ENCODE data around the gene IGLL5. TPM values are rescaled to one million over a fixed set of nuclear protein-coding genes. Genes with fewer than 3 reads are reported as not detected.

IGLL5 gene
- total and polyA plus RNA-seq, 9 of the 15 experiments (the other 6 are each of a cell fraction or from before 2014, with no cell fraction given), result not detected

GRCh38 chr22:22856885-22857606, 30.6 kb upstream of the IGLL5 start:
- Histone ChIP-seq H3K36me3 (ENCODE audit: control insufficient read depth, insufficient read depth, low read length) (no peaks in the 10 kb centered on the region), H3K4me3 (no peak overlapping the region), H4K20me1 (replicated peaks; ENCODE audit: control insufficient read depth, insufficient read depth, low read length) (peaks cover 21% of the 10 kb centered on the region), H3K4me2 (ENCODE audit: insufficient read depth, low read length) (no peak overlapping the region), H3K27me3 (ENCODE audit: control insufficient read depth in 2 of 2, insufficient read depth in 2 of 2, low read length in 2 of 2) (peaks cover 22 to 30% of the 10 kb centered on the region in 2 experiments), H3K4me1 (replicated peaks in 1 of 2; ENCODE audit: control insufficient read depth in 2 of 2, insufficient read depth in 2 of 2, low read length in 2 of 2) (no peaks in the 10 kb centered on the region), H3K79me2 (ENCODE audit: control insufficient read depth, insufficient read depth, low read length) (no peaks in the 10 kb centered on the region), H3K9ac (ENCODE audit: insufficient read depth in 1 of 2, low read depth in 2 of 2, low read length in 2 of 2) (no peak overlapping the region), H2AFZ (ENCODE audit: low read depth, low read length) (no peak overlapping the region), H3K9me3 (replicated peaks; ENCODE audit: control insufficient read depth, insufficient read depth, low read depth, low read length) (no peaks in the 10 kb centered on the region), H3K27ac (ENCODE audit: extremely low read depth, low read depth, low read length) (no peak overlapping the region), H3K9me1 (ENCODE audit: control insufficient read depth, insufficient read depth, low read length) (peaks cover 3% of the 10 kb centered on the region)
- under 1% methylated on average over 5 of the region's 5 CpGs for WGBS (ENCODE audit: insufficient coverage, low coverage, missing lambda C conversion rate)
- ATAC-seq (no peak), FAIRE-seq (no peak), DNase-seq (ENCODE audit: extremely low read depth in 1 of 4, low spot score in 3 of 4) (no peak)
- no TSS peak for BruUV-seq (replicated peaks)
- in situ Hi-C loops (cut with MboI), result no loop called here
- POLR2A ChIA-PET, result interaction anchor here (0.6 to 4.0 kb wide), 19 partner anchors 8 to 847 kb away, joined by 3 to 17 read pairs (median 4); no protein-coding TSS in a partner anchor
- CTCF ChIA-PET (ENCODE audit: low intra/inter-chr PET ratio), result interaction anchor here (1.9 to 5.5 kb wide), 5 partner anchors 20 to 102 kb away, joined by 11 to 42 read pairs (median 24); no protein-coding TSS in a partner anchor
- intact Hi-C loops (cut with micrococcal nuclease), result no loop called here
- no peak for TF ChIP-seq GABPA (tag; conservative IDR thresholded peaks at IDR 0.05; ENCODE audit: low read depth)
- no peak for TF ChIP-seq TCF3 (CRISPR knock-in tag; IDR thresholded peaks at IDR 0.05)
- no peak for TF ChIP-seq TBL1XR1 (IDR thresholded peaks at IDR 0.05; ENCODE audit: low read length in 2 of 2)
- no peak for TF ChIP-seq ZBTB40 (IDR thresholded peaks at IDR 0.05)
- TF ChIP-seq ZBTB40 (CRISPR knock-in tag; IDR thresholded peaks at IDR 0.05), result peak; percentile 47
- TF ChIP-seq ZNF184 (CRISPR knock-in tag; IDR thresholded peaks at IDR 0.05), result peak; percentile 68
- TF ChIP-seq ZNF263 (CRISPR knock-in tag; IDR thresholded peaks at IDR 0.05; ENCODE audit: borderline replicate concordance), result no peak

Measured in K562 (cell line).